IPS DF 6.9 (cell line): ENCODE data around the gene DERL2.

ENCODE experiments used
- DNase-seq: peaks from one replicate; pipeline ENCODE4 v3.0.0-alpha.2; 2013; ENCODE audit warnings: low read depth, low spot score
- H3K27ac ChIP-seq: one replicate; pipeline ENCODE4 v1.5.1; 2013; ENCODE audit warnings: low read length, control low read depth
- H3K27me3 ChIP-seq: 2 replicates; pipeline ENCODE4 v1.6.1; 2013; ENCODE audit warnings: mild to moderate bottlenecking, low read length; ENCODE audit not compliant: control insufficient read depth, insufficient read depth
- H3K36me3 ChIP-seq: 2 replicates; pipeline ENCODE4 v1.6.1; 2013; ENCODE audit warnings: low read length; ENCODE audit not compliant: control insufficient read depth, insufficient read depth
- H3K4me1 ChIP-seq: 2 replicates; pipeline ENCODE4 v1.6.1; 2013; ENCODE audit warnings: low read length; ENCODE audit not compliant: control insufficient read depth, insufficient read depth
- H3K4me3 ChIP-seq: 2 replicates; pipeline ENCODE4 v1.5.1; 2013; ENCODE audit warnings: mild to moderate bottlenecking, low read length
- H3K9me3 ChIP-seq: 2 replicates; pipeline ENCODE4 v1.6.1; 2013; ENCODE audit warnings: low read length, inconsistent platforms; ENCODE audit not compliant: control insufficient read depth, insufficient read depth
- WGBS: extraction: QIAGEN DNeasy Blood & Tissue Kit; methylation state at CpG from one replicate; pipeline ENCODE4 v1.1.7; 2013; ENCODE audit warnings: mixed read lengths, missing lambda C conversion rate; ENCODE audit not compliant: insufficient read length, insufficient coverage; 5-methylcytosine and 5-hydroxymethylcytosine counted together

The DERL2 gene

GRCh38 chr17:5485270-5486205 lies at the start of gene DERL2:
TSS of gene DERL2 (minus strand) at chr17:5486178. CDS start at chr17:5486161, 17 bp downstream.
- WGBS = no CpG with 5 or more reads among the region's 29 CpGs
- H3K27ac ChIP-seq = no peak within 1 kb of the TSS
- H3K27me3 ChIP-seq = no peaks in the 10 kb centered on the region
- no peak for DNase-seq
- peak within 1 kb of the TSS; percentile 93 for H3K4me3 ChIP-seq
- no peaks in the 10 kb centered on the region for H3K4me1 ChIP-seq
- H3K36me3 ChIP-seq = peaks cover 9% of the 10 kb centered on the region; the same call in 1 of the 2 replicates
- H3K9me3 ChIP-seq = no peaks in the 10 kb centered on the region

DNA sequence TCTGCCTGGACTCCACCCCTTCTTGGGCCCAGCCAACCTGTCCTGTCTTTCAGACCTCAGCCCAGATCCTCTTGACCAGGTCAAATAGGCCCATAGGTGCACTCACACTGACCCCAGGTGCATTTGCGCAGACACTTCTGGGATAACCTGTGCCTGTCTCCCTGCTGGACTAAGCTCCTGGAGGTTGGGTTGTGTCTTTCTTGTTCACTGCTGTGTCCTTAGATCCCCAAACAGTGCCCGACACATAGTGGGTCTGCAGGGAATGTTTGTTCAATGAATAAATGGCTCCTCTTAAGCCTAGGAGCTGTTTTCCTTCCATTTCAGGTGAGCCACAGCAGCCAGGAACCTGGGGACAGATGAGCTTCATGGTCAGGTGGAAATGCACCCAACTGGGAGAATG lies 49.5 kb upstream of the DERL2 start:
- WGBS = no CpG with 5 or more reads among the region's 2 CpGs
- no peaks in the 10 kb centered on the region for H3K9me3 ChIP-seq
- H3K36me3 ChIP-seq = no peaks in the 10 kb centered on the region
- H3K27ac ChIP-seq = no peak overlapping the region
- no peaks in the 10 kb centered on the region for H3K27me3 ChIP-seq
- no peak for DNase-seq
- no peak overlapping the region for H3K4me3 ChIP-seq
- H3K4me1 ChIP-seq = no peaks in the 10 kb centered on the region

DNA sequence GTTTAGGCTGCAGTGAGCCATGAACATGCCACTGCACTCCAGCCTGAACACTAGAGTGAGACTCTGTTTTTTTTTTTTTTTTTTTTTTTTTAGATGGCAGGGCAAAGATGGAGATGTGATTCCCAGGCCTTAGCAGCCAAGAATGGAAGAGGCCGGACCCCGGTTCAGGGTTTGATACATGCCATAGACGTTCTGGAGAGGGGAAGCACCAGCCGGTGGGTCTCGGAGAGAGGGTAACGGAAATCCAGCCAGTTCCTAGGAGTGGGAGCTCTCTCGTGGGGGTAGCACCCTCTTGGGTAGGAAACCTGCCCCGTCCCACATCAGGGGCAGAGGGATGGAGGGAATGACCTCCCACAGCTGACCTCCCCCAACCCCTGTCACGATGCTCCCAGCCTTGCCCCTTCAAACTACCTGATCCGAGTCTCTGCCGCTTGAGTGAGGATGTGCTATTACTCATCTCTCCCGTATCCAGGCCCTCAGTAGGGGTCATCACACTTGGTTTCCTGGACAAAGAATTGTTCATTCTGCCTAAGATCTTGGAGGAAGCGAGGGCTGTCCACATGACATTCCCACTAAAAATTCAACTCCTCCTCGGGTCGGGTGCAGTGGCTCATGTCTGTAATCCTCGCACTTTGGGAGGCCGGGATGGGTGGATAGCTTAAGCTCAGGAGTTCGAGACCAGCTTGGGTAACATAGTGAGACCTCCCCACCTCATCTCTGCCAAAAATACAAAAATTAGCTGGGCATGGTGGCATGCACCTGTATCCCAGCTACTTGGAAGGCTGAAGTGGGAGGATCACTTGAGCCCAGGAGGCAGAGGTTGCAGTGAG lies 47.7 kb upstream of the DERL2 start:
- Histone ChIP-seq H3K36me3 (no peaks in the 10 kb centered on the region), H3K9me3 (no peaks in the 10 kb centered on the region), H3K4me1 (no peaks in the 10 kb centered on the region), H3K27ac (no peak overlapping the region), H3K4me3 (no peak overlapping the region), H3K27me3 (no peaks in the 10 kb centered on the region)
- no peak for DNase-seq
- WGBS = no CpG with 5 or more reads among the region's 18 CpGs

- Histone ChIP-seq H3K27me3 (no peaks in the 10 kb centered on the region), H3K36me3 (no peaks in the 10 kb centered on the region), H3K9me3 (no peaks in the 10 kb centered on the region), H3K4me1 (no peaks in the 10 kb centered on the region), H3K4me3 (no peak overlapping the region), H3K27ac (no peak overlapping the region)
- WGBS = no CpG with 5 or more reads among the region's 8 CpGs
- DNase-seq = no peak
Measured at GRCh38 chr17:5532581-5532980, 46.6 kb upstream of the DERL2 start.

DNA sequence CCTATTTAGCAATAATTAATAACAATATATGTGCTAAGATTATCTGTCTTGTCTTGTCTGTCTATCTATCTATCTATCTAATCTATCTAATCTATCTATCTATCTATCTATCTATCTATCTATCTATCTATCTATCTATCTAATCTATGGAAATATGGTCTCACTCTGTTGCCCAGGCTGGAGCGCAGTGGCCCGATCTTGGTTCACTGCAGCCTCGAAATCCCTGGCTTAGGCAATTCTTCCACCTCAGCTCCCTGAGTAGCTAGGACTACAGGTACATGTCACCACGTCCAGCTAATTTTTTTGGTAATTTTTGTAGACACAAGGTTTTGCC lies 45.1 kb upstream of the DERL2 start:
- whole genome bisulfite sequencing = no CpG with 5 or more reads among the region's 4 CpGs
- Histone ChIP-seq H3K9me3 (no peaks in the 10 kb centered on the region), H3K27ac (no peak overlapping the region), H3K4me1 (no peaks in the 10 kb centered on the region), H3K4me3 (no peak overlapping the region), H3K27me3 (no peaks in the 10 kb centered on the region), H3K36me3 (no peaks in the 10 kb centered on the region)
- no peak for DNase-seq

DNA sequence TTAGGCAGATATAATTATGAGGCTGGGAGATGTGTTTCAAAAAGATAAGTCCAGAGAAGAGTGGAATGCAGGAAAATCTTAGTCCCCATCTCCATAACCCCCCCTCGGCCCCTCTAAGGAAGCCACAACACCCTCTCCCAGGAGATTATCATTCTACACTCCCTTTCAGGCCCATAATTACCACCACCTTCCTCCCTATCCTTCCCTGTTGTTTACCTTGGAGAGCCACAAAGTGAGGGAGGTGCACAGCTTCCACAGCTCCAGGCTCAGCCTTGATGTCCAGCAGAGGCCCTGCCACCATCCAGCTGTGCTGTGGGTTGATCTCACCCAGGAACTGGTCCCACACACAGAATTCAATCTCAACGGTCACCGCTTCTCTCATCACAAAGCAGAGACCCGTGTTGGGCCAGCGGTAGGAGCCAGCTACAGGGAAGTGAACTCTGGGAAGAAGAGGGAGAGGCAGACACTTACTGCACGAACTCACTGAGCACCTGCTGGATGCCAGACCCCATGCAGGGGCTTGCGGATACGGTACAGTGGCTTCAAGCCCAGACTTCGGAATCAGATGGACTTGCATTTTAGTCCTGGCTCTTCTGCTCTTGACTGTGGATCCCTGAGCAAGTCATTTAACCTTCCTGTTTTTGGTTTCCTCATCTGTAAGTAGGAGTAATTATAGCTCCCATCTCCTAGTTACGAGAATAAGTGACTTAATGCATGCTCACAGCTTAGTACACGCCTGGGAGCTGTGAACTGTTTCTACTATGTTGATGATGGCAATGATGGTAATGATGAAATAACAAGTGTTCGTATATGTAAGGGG lies 44.5 kb upstream of the DERL2 start:
- Histone ChIP-seq H3K36me3 (no peaks in the 10 kb centered on the region), H3K27me3 (no peaks in the 10 kb centered on the region), H3K4me1 (no peaks in the 10 kb centered on the region), H3K27ac (no peak overlapping the region), H3K9me3 (no peaks in the 10 kb centered on the region), H3K4me3 (no peak overlapping the region)
- DNase-seq = no peak
- no CpG with 5 or more reads among the region's 12 CpGs for WGBS

DNA sequence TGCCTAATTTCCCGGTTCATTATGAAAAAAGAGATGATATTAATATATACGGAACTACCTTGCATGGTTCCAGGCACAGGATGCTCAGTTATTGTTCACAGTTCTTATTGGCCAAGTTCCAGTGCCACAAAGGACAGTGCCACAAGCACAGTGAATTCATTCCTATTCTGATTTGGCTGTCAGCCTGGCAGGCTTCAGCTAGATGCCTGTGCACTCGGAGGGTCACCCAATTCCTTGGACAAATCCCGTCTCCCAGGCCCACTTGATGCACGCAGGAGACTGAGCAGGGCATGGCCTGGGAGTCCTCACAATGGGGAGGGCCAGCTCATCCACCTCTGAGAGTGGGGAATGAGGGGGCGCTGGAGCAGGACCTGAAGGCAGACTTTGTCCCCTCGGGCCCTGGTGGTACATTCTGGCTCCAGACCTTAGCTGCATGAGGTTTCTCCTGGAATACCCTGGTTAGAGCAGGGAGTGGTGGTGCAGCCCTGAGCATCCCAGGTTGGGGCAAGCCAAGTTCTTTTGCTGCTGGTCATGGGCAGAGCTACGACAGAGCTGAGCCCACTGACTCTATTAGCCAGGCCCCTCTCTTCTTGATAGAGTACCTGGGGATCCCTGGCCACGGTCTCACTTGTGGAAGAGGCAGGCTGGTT lies 41.7 kb upstream of the DERL2 start:
- no peaks in the 10 kb centered on the region for H3K36me3 ChIP-seq
- no peak overlapping the region for H3K27ac ChIP-seq

GRCh38 chr17:5526821-5527598 lies 41.0 kb upstream of the DERL2 start:
- Histone ChIP-seq H3K4me3 (no peak overlapping the region), H3K9me3 (no peaks in the 10 kb centered on the region), H3K4me1 (no peaks in the 10 kb centered on the region), H3K27me3 (no peaks in the 10 kb centered on the region), H3K36me3 (no peaks in the 10 kb centered on the region), H3K27ac (no peak overlapping the region)
- no peak for DNase-seq
- no CpG with 5 or more reads among the region's 14 CpGs for WGBS

More for the DNA sequence above, 41.7 kb upstream of the DERL2 start:
- DNase-seq = no peak
- no peaks in the 10 kb centered on the region for H3K9me3 ChIP-seq
- H3K27me3 ChIP-seq = no peaks in the 10 kb centered on the region
- H3K4me3 ChIP-seq = no peak overlapping the region
- no peaks in the 10 kb centered on the region for H3K4me1 ChIP-seq
- WGBS = no CpG with 5 or more reads among the region's 9 CpGs

- Histone ChIP-seq H3K4me1 (no peaks in the 10 kb centered on the region), H3K27me3 (no peaks in the 10 kb centered on the region), H3K4me3 (no peak overlapping the region), H3K9me3 (no peaks in the 10 kb centered on the region), H3K36me3 (no peaks in the 10 kb centered on the region), H3K27ac (no peak overlapping the region)
- no peak for DNase-seq
- WGBS = no CpG with 5 or more reads among the region's 5 CpGs
Measured at GRCh38 chr17:5523249-5523648, 37.3 kb upstream of the DERL2 start.
